Fibroblast of lung (primary cell): Measurements from ENCODE around the gene SLC49A4.

Source experiments
- CTCF ChIP-seq, 2 donors: IDR thresholded peaks in 1 of 2; conservative IDR thresholded peaks in 1 of 2; 1 replicate in 1 of 2; 2 replicates in 1 of 2; pipeline ENCODE4 v1.5.1; 2011 to 2012; ENCODE audit warnings: low read length in 2 of 2, control low read depth in 1 of 2, inconsistent platforms in 1 of 2, low read depth in 1 of 2, mild to moderate bottlenecking in 1 of 2
- EZH2 ChIP-seq: IDR thresholded peaks from 2 replicates; pipeline ENCODE4 v1.5.1; 2012; ENCODE audit warnings: low read length, control low read depth, mild to moderate bottlenecking; ENCODE audit errors: missing control alignments

- TF ChIP-seq CTCF (conservative IDR thresholded peaks at IDR 0.05 in 1 of 2, IDR thresholded peaks at IDR 0.05 in 1 of 2; ENCODE audit: low read depth in 1 of 2, low read length in 2 of 2), result no peak
- no peak for TF ChIP-seq EZH2
Measured at GRCh38 chr3:122789585-122790273, 5.1 kb upstream of the SLC49A4 start.
